Measurements from ENCODE around the gene MEI1.

DNA sequence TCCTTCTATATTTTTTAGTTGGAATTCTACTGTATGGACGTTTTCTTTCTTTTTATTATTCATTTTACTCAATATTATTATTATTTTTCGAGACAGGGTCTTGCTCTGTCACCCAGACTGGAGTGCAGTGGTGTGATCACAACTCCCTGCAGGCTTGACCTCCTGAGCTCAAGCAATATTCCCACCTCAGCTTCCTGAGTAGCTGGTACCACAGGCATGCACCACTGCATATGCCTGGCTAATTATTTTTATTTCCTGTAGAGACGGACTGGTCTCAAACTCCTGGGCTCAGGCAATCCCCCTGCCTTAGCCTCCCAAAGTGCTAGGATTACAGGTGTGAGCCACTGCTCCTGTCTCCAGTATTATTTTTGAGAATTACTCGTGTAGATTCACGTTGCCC lies 67.2 kb downstream of the MEI1 start:
- TF ChIP-seq RAD21 (IDR thresholded peaks at IDR 0.05) (no peak), EGR1 (IDR thresholded peaks at IDR 0.05; ENCODE audit: low read depth in 2 of 2) (no peak), JUND (IDR thresholded peaks at IDR 0.05) (no peak), SP1 (IDR thresholded peaks at IDR 0.05) (no peak), TAF1 (conservative IDR thresholded peaks at IDR 0.05) (no peak), GABPA (IDR thresholded peaks at IDR 0.05 in 1 of 2, conservative IDR thresholded peaks at IDR 0.05 in 1 of 2) (no peak), YY1 (IDR thresholded peaks at IDR 0.05) (no peak)
- TF ChIP-seq, protein P1, sequence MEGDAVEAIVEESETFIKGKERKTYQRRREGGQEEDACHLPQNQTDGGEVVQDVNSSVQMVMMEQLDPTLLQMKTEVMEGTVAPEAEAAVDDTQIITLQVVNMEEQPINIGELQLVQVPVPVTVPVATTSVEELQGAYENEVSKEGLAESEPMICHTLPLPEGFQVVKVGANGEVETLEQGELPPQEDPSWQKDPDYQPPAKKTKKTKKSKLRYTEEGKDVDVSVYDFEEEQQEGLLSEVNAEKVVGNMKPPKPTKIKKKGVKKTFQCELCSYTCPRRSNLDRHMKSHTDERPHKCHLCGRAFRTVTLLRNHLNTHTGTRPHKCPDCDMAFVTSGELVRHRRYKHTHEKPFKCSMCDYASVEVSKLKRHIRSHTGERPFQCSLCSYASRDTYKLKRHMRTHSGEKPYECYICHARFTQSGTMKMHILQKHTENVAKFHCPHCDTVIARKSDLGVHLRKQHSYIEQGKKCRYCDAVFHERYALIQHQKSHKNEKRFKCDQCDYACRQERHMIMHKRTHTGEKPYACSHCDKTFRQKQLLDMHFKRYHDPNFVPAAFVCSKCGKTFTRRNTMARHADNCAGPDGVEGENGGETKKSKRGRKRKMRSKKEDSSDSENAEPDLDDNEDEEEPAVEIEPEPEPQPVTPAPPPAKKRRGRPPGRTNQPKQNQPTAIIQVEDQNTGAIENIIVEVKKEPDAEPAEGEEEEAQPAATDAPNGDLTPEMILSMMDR (IDR thresholded peaks at IDR 0.05; ENCODE audit: low read depth, low read length, missing input control): no peak
- TF ChIP-seq, protein P2, sequence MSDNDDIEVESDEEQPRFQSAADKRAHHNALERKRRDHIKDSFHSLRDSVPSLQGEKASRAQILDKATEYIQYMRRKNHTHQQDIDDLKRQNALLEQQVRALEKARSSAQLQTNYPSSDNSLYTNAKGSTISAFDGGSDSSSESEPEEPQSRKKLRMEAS (IDR thresholded peaks at IDR 0.05): no peak
- TF ChIP-seq, protein P3, sequence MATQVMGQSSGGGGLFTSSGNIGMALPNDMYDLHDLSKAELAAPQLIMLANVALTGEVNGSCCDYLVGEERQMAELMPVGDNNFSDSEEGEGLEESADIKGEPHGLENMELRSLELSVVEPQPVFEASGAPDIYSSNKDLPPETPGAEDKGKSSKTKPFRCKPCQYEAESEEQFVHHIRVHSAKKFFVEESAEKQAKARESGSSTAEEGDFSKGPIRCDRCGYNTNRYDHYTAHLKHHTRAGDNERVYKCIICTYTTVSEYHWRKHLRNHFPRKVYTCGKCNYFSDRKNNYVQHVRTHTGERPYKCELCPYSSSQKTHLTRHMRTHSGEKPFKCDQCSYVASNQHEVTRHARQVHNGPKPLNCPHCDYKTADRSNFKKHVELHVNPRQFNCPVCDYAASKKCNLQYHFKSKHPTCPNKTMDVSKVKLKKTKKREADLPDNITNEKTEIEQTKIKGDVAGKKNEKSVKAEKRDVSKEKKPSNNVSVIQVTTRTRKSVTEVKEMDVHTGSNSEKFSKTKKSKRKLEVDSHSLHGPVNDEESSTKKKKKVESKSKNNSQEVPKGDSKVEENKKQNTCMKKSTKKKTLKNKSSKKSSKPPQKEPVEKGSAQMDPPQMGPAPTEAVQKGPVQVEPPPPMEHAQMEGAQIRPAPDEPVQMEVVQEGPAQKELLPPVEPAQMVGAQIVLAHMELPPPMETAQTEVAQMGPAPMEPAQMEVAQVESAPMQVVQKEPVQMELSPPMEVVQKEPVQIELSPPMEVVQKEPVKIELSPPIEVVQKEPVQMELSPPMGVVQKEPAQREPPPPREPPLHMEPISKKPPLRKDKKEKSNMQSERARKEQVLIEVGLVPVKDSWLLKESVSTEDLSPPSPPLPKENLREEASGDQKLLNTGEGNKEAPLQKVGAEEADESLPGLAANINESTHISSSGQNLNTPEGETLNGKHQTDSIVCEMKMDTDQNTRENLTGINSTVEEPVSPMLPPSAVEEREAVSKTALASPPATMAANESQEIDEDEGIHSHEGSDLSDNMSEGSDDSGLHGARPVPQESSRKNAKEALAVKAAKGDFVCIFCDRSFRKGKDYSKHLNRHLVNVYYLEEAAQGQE (IDR thresholded peaks at IDR 0.05): no peak

Data from liver (tissue), 3 donors.